ENCODE data around the gene NMUR2.

GRCh38 chr5:152369298-152369697 is 35.8 kb downstream of the NMUR2 start:
- TF ChIP-seq CREB1 (IDR thresholded peaks at IDR 0.05), result no peak
- TF ChIP-seq YY1 (IDR thresholded peaks at IDR 0.05; ENCODE audit: low read depth, low read length), result no peak
- TF ChIP-seq EZH2 (IDR thresholded peaks at IDR 0.05; ENCODE audit: low read depth, low read length, severe bottlenecking), result no peak
- TF ChIP-seq CTCF (IDR thresholded peaks at IDR 0.05; ENCODE audit: control extremely low read depth in 1 of 3, insufficient read depth in 1 of 3, low read depth in 1 of 3, low read length in 3 of 3), result no peak
- TF ChIP-seq CHD2 (IDR thresholded peaks at IDR 0.05; ENCODE audit: low read length), result no peak
- no peak for TF ChIP-seq TCF12 (IDR thresholded peaks at IDR 0.05; ENCODE audit: low read depth, low read length)
- TF ChIP-seq EP300 (IDR thresholded peaks at IDR 0.05; ENCODE audit: borderline replicate concordance in 1 of 2, low read depth in 2 of 2, low read length in 2 of 2), result no peak
- no peak for TF ChIP-seq RBBP5 (IDR thresholded peaks at IDR 0.05; ENCODE audit: borderline replicate concordance, low read depth, low read length)
- no peak for TF ChIP-seq FOSL1 (IDR thresholded peaks at IDR 0.05; ENCODE audit: insufficient read depth, low read depth, low read length)
- no peak for TF ChIP-seq POLR2A (IDR thresholded peaks at IDR 0.05; ENCODE audit: control extremely low read depth in 1 of 2, low read depth in 2 of 2, low read length in 2 of 2)
- no peak for TF ChIP-seq JUN (IDR thresholded peaks at IDR 0.05; ENCODE audit: low read depth, low read length)
- TF ChIP-seq SP1 (IDR thresholded peaks at IDR 0.05; ENCODE audit: low read depth, low read length), result no peak

Measured in H1 (cell line).